Osteocyte (in vitro differentiated cells): ENCODE results near the gene IFT22. TPM values are rescaled to one million over a fixed set of nuclear protein-coding genes. Genes with fewer than 3 reads are reported as not detected.
A peak's percentile ranks its signal among the peaks of the same experiment; 100 is the strongest.
"Not testable (repeated sequence)": the region's sequence is repeated elsewhere in the genome, so short reads cannot be mapped to it uniquely, and the experiment has no call there.

Source experiments
- DNase-seq: peaks from one replicate; pipeline ENCODE4 v3.0.0; 2021; ENCODE audit warnings: mixed read lengths; ENCODE audit not compliant: unreplicated experiment; ENCODE audit errors: extremely low spot score
- H3K27ac Mint-ChIP-seq: one replicate; pipeline ENCODE4 v1.8.0; 2021; ENCODE audit warnings: mild to moderate bottlenecking, mixed read lengths; ENCODE audit not compliant: unreplicated experiment
- H3K27me3 Mint-ChIP-seq: one replicate; pipeline ENCODE4 v1.8.0; 2021; ENCODE audit warnings: mixed read lengths; ENCODE audit not compliant: unreplicated experiment
- H3K36me3 Mint-ChIP-seq: one replicate; pipeline ENCODE4 v1.8.0; 2021; ENCODE audit warnings: mixed read lengths; ENCODE audit not compliant: unreplicated experiment
- H3K4me1 Mint-ChIP-seq: one replicate; pipeline ENCODE4 v1.8.0; 2021; ENCODE audit warnings: mixed read lengths; ENCODE audit not compliant: unreplicated experiment
- H3K4me3 Mint-ChIP-seq: one replicate; pipeline ENCODE4 v1.8.0; 2021; ENCODE audit warnings: mild to moderate bottlenecking, moderate library complexity, mixed read lengths; ENCODE audit not compliant: unreplicated experiment
- H3K9me3 Mint-ChIP-seq: one replicate; pipeline ENCODE4 v1.8.0; 2021; ENCODE audit warnings: mixed read lengths; ENCODE audit not compliant: unreplicated experiment
- CTCF ChIP-seq: fragments of 200-600 bp; sonication (generic); IDR thresholded peaks from 2 replicates; pipeline ENCODE4 v1.5.0; 2021; ENCODE audit warnings: antibody characterized with exemption, mild to moderate bottlenecking, moderate library complexity
- total RNA-seq: library from RNA; stranded (reverse); gene quantifications from 2 replicates; pipeline ENCODE4 v1.2.1, GENCODE V29; 2021

The IFT22 gene
- total RNA-seq, 1 donor from 2014 or later, result 29.3 TPM

- no peak for TF ChIP-seq CTCF
- DNase-seq, result no peak
- H3K27ac Mint-ChIP-seq, result no peak overlapping the region
- H3K27me3 Mint-ChIP-seq, result peaks cover 53% of the 10 kb centered on the region
- no peak overlapping the region for H3K4me3 Mint-ChIP-seq
- H3K4me1 Mint-ChIP-seq, result peaks cover 10% of the 10 kb centered on the region
- peaks cover 4% of the 10 kb centered on the region for H3K36me3 Mint-ChIP-seq
- H3K9me3 Mint-ChIP-seq, result peaks cover 19% of the 10 kb centered on the region
Measured at GRCh38 chr7:101300465-101301376, 20.9 kb downstream of the IFT22 start.

DNA sequence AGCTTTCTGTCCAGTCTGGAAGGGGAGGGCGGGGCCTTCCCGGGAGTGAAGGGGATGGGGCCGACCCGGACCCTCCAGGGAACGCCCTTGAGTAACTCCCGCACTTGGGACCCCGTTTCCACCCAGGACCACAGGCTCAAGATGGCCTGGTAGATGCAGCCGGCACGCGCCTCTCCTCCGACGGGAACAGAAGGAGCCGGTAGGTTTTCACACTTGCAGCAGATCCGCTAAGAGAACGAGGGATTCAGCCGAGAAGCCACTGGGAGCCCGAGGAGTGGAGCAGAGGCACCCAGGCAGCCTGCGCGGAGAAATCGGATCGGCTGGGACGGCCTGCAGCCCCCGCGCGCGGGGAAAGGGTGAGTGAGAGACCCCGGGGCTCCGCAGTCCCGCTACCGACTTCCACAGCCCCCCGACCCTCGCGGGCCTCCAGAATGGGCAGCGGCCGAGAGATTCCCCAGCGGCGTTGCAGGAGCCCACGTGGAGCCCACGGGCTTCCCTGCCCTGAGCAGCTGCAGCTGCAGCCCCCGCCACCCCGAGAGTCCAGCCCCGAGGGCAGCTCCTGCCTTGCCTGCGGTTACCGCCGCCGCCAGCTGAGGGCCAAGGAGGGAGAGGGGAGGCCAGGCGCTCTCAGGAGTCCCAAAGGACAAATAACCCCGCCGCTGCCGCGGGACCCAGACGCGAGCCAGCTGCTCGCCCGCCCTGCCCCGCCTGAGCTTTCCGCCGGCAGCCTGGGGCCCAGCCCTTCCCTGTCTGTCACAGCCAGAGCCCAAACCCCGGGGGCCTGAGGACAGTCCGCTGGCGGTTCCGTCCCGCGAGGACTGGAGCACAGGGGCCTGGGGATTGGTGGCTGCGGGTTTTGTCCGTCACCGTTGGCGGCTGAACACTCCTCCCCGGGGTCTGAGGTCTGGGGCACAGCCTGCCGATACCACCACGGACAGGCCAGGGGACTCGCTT is 21.8 kb downstream of the IFT22 start:
- Mint-ChIP-seq H3K9me3 (peaks cover 19% of the 10 kb centered on the region), H3K4me1 (peaks cover 10% of the 10 kb centered on the region), H3K4me3 (peak overlapping the region; percentile 22), H3K36me3 (peaks cover 4% of the 10 kb centered on the region), H3K27me3 (peaks cover 52% of the 10 kb centered on the region), H3K27ac (no peak overlapping the region)
- no peak for DNase-seq
- TF ChIP-seq CTCF, result no peak

GRCh38 chr7:101294832-101295121 is 26.8 kb downstream of the IFT22 start:
- TF ChIP-seq CTCF, result no peak
- no peak for DNase-seq
- H3K27me3 Mint-ChIP-seq, result peaks cover 48% of the 10 kb centered on the region
- H3K4me3 Mint-ChIP-seq, result no peak overlapping the region
- peaks cover 7% of the 10 kb centered on the region for H3K4me1 Mint-ChIP-seq
- no peaks in the 10 kb centered on the region for H3K9me3 Mint-ChIP-seq
- no peak overlapping the region for H3K27ac Mint-ChIP-seq
- H3K36me3 Mint-ChIP-seq, result no peaks in the 10 kb centered on the region

DNA sequence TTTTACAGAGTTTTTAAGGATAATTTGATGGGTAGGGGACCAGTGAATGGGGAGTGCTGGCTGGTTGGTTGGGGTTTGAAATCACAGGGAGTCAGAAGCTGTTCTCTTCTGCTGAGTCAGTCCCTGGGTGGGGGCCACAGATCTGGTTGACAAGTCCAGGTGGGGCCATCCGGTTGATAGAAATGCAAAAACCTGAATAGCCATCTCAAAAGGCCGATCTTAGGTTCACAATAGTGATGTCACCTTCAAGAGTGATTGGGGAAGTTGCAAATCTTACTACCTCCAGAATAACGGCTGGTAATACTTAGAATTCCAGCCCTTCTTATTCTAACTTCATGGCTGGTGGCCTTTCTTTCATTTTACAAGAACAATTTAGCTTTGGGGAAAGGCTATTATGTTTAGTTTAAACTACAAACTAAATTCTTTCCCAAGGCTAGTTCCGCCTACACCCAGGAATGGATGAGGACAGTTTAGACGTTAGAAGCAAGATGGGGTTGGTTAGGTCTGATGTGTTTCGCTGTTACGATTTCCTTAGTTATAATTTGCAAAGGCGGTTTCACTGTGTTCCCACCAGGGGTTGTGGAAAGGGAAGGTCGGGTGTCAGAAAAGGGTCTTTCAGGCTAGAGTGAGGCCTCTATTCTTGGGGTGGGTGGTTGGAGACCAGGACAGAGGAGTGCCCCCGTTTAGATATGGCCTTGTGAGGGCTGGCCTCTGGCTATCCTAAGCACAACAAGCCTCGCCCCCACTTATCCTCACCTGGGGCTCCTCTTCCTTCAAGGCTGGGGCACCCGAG is 27.4 kb downstream of the IFT22 start:
- Mint-ChIP-seq H3K27ac (no peak overlapping the region), H3K4me3 (no peak overlapping the region), H3K9me3 (no peaks in the 10 kb centered on the region), H3K27me3 (peaks cover 50% of the 10 kb centered on the region), H3K4me1 (peaks cover 3% of the 10 kb centered on the region), H3K36me3 (no peaks in the 10 kb centered on the region)
- no peak for DNase-seq
- no peak for TF ChIP-seq CTCF

DNA sequence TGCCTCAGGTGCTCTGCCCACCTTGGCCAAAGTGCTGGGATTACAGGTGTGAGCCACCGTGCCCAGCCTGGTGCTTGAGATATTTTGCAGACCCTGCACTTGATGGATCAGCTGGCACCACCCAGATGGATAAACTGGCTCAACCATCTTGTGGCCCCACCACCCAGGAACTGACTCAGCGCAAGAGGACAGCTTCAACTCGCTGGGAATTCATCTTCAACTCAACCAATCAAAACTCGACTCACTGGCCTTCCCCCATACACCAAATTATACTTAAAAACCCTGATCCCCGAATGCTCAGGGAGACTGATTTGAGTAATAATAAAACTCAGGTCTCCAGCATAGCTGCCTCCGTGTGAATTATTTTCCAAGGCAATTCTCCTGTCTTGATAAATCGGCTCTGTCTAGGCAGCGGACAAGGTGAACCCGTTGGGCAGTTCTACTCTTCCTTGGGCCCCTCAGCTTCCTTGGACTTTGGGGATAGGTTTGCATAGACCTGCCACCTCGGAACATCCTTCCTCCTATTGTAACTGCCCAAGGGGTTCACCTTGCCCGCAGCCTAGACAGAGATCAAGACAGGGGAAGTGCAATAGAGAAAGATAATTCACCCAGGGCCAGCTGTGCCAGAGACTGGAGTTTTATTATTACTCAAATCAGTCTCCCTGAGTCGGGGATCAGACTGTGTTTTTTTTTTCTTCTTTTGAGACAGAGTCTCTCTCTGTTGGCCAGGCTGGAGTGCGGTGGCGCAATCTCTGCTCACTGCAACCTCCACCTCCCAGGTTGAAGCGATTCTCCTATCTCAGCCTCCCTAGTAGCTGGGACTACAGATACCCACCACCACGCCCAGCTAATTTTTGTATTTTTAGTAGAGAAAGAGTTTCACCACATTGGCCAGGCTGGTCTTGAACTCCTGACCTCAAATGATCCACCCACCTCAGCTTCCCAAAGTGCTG is 28.3 kb downstream of the IFT22 start:
- not testable (repeated sequence) for H3K36me3 Mint-ChIP-seq, H3K27ac Mint-ChIP-seq, H3K4me1 Mint-ChIP-seq, DNase-seq, H3K4me3 Mint-ChIP-seq, H3K9me3 Mint-ChIP-seq
- H3K27me3 Mint-ChIP-seq, result peaks cover 57% of the 10 kb centered on the region

GRCh38 chr7:101292566-101292965 is 29.0 kb downstream of the IFT22 start:
- H3K36me3 Mint-ChIP-seq, DNase-seq, H3K27ac Mint-ChIP-seq, H3K4me3 Mint-ChIP-seq, H3K9me3 Mint-ChIP-seq, H3K4me1 Mint-ChIP-seq: not testable (repeated sequence)
- peaks cover 60% of the 10 kb centered on the region for H3K27me3 Mint-ChIP-seq
